GM18519 (cell line): ENCODE results near the gene LY6G6F.

ENCODE experiments used
- ATAC-seq: cut with Tn5 transposase; IDR thresholded peaks from one replicate; pipeline ENCODE4 v1.9.1; 2021; ENCODE audit warnings: mild to moderate bottlenecking, moderate library complexity; ENCODE audit not compliant: unreplicated experiment, low FRiP score

The LY6G6F gene

GRCh38 chr6:31722173-31722572 lies 15.5 kb downstream of the LY6G6F start:
- ATAC-seq = no peak

GRCh38 chr6:31723245-31723979 lies 16.7 kb downstream of the LY6G6F start, which contains the start of gene MPIG6B:
MPIG6B (plus strand) TSS chr6:31723373; CDS start chr6:31723384, 11 bp downstream.
- ATAC-seq = no peak

GRCh38 chr6:31723980-31724691 lies 17.5 kb downstream of the LY6G6F start:
- ATAC-seq = no peak

GRCh38 chr6:31725502-31726350 lies 19.1 kb downstream of the LY6G6F start:
- ATAC-seq = no peak

GRCh38 chr6:31727034-31727716 lies 20.5 kb downstream of the LY6G6F start:
- ATAC-seq = no peak

- ATAC-seq = no peak
Measured at GRCh38 chr6:31727717-31728671, 21.3 kb downstream of the LY6G6F start.

GRCh38 chr6:31728767-31729514 lies 22.3 kb downstream of the LY6G6F start, which contains the start of gene DDAH2:
DDAH2 (minus strand) TSS chr6:31729299; CDS start chr6:31729161, 138 bp downstream.
- no peak for ATAC-seq

GRCh38 chr6:31729515-31729978 lies 22.9 kb downstream of the LY6G6F start:
- ATAC-seq = no peak

- ATAC-seq = no peak
Measured at GRCh38 chr6:31729979-31730630, 23.4 kb downstream of the LY6G6F start.

GRCh38 chr6:31730631-31731086 lies 24.0 kb downstream of the LY6G6F start:
- no peak for ATAC-seq

GRCh38 chr6:31732029-31732428 lies 25.4 kb downstream of the LY6G6F start:
- no peak for ATAC-seq

- no peak for ATAC-seq
Measured at GRCh38 chr6:31733734-31734133, 27.1 kb downstream of the LY6G6F start.

- ATAC-seq = no peak
Measured at GRCh38 chr6:31734247-31734820, 27.7 kb downstream of the LY6G6F start.

GRCh38 chr6:31734821-31735406 lies 28.2 kb downstream of the LY6G6F start:
- no peak for ATAC-seq

- ATAC-seq = no peak
Measured at GRCh38 chr6:31736021-31736767, 29.5 kb downstream of the LY6G6F start, which contains the start of gene CLIC1. CLIC1 (minus strand) TSS chr6:31736530; CDS start chr6:31736300, 230 bp downstream.

- ATAC-seq = no peak
Measured at GRCh38 chr6:31736768-31737314, 30.2 kb downstream of the LY6G6F start.
